ENCODE results near the gene PDSS1.
A peak's percentile ranks its signal among the peaks of the same experiment; 100 is the strongest.

Gene PDSS1

GRCh38 chr10:26700884-26701630 lies 3.6 kb downstream of the PDSS1 start:
- DNase-seq: no peak

DNA sequence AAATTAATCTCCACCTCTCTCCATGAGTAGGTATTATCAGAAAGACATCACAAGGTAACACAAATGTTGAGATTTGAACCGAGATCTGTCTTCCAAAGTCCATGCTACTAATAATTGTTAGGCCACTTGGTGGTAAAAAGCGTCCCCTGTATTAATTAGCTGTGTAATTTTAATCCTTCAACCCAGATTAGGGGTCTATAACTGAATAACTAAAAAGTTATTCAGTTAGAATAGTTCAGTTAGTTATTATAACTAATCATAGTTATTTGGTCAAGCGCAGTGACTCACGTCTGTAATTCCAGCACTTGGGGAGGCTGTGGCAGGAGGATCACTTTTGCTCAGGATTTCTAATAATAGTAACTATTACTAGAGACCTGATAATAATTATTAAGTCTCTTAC lies 5.6 kb downstream of the PDSS1 start:
- no peak for DNase-seq

DNA sequence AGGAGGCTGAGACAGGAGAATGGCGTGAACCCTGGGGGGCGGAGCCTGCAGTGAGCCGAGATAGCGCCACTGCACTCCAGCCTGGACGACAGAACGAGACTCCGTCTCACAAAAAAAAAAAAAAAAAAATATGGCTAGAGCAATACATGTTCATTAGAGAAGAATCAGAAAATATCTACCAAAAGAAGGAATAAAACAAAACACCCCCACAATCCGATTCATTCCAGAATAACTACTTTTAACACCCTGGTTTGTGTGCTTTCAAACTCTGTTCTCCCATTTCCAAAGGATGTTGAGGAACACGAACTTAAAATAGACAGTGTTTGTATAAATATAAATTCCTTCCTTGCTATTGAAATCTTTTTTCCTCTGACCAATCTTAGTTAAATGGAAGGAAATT lies 6.5 kb downstream of the PDSS1 start:
- no peak for DNase-seq

GRCh38 chr10:26706206-26706605 lies 8.7 kb downstream of the PDSS1 start:
- DNase-seq: no peak

DNA sequence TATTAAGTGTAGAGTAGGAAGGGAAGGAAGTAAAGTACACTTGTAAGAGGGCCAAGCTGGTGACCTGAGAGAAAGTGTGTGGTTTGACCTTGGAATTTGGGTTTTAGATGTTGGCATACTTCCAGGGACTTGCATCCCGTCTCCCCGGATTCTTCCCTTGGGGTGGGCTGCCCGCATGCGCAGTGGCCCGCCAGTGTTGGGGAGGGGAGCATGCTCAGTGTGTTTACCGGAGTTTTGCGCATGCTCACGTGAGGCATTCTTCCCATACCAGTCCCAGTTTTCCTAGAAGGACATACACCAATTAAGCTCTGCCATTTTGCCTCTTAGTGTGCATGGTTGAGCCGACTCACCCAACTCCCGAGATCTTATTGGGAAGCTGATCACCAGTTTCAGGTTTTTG lies 9.4 kb downstream of the PDSS1 start:
- no peak for DNase-seq

DNA sequence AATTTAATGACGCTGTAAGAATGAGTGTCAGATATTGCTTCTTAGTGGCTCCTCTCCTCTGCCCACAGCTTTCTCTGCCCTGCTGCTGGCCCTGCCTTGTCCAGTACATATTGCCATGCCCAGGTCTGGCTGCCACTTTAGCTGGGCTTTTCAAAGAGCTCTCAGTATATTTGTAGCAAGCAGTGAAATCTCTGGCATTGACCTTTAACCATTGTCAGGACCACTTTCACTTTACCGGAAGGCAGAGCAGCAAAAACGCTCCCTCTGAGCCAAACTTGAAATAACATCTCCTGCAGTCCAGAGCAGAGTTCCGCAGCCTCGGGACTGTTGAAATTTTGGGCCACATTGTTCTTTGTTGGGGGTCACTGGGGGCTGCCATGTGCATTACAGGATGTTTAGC lies 13.8 kb downstream of the PDSS1 start:
- DNase-seq: no peak

GRCh38 chr10:26714415-26715136 lies 17.1 kb downstream of the PDSS1 start:
- DNase-seq: no peak

DNA sequence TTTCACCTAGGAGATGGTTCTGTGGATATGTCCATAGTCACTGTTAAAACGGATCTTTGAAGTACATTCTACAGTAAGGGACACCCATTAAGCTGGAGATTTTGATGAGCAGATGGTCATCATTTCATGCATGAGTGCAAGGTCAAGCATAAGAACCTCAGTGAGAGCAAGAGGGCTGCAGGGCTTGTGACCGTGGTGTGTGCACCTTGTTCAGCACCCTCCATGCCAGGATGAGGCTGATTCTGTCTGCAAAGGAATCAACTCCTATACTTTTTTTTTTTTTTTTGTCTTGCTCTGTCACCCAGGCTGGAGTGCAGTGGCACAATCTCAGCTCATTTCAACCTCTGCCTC lies 17.6 kb downstream of the PDSS1 start:
- no peak for DNase-seq

- no peak for DNase-seq
Measured at GRCh38 chr10:26717476-26717875, 20.0 kb downstream of the PDSS1 start.

GRCh38 chr10:26721561-26721960 lies 24.1 kb downstream of the PDSS1 start:
- no peak for DNase-seq

- DNase-seq: no peak
Measured at GRCh38 chr10:26723016-26723415, 25.5 kb downstream of the PDSS1 start.

DNA sequence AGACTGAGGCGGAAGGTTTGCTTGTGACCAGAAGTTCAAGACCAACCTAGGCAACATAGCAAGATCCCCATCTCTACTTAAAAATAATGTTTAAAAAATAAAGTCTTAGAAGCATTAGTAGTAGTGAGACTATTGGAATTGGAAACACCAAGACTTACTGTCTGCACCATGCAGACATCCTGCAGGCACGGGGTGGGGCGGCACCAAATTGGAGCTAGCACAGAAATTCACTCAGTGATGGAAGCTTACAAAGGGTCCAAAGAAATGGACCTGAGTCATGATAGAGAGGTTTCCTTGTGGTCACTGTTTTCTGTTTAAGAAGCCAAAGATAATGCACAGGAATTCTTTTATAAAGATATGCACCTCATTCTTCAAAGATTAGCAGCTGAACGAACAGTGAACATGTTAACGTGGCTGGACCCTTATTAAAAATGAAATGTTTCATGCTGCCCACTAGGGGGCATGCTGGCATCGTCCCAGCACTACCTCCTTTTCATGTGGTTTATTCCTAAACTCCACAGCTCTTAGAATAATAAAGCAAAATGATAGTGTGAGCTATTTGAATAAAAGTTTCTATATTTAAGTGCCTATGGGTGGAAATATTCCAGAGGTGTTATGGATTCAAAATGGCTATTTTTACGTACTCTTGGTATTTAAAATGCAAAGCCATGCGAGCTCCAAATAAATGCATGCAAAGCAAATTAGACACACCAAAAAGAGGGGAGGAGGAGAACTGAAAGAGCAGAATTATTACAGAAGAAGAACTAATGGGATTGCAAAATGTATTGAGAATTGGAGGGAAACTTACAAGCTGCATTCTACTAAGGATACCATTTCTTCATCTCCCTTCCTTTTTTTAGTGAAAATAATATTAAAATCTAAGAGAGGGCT lies 28.6 kb downstream of the PDSS1 start:
- peak; percentile 40 for DNase-seq

DNA sequence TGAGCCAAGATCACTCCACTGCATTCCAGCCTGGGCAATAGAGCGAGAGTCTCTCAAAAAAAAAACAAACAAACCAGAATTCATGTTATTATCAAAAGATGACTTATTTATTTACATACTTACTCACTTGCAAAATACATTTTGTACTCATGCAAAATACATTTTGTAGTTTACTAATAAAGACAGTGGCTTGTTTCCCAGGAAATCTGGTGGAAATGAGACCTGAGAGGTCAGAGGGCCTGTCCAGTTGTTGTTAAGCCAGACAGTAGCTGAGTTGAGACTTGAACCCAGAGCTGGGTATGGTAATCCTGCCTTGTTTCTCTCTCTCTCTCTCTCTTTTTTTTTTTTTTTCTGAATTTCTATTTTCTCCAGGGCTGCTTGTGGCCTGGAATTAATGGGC lies 29.5 kb downstream of the PDSS1 start:
- no peak for DNase-seq

DNA sequence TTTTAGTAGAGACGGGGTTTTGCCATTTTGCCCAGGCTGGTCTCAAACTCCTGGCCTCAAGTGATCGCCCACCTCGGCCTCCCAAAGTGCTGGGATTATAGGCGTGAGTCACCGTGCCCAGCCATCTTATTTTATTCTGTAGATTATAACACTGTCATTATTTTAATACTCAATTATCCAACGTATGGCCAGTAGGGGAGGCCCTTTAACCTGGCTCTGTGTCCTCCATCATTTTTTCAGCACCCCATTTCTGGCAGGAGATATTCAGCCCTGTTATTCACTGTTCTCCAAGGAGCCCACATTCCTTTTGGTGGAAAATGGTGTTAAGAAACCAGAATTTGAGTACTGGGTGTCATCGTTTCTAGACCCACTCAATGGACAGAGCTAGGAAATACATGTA lies 31.5 kb downstream of the PDSS1 start:
- no peak for DNase-seq

- no peak for DNase-seq
Measured at GRCh38 chr10:26729395-26729794, 31.9 kb downstream of the PDSS1 start.

GRCh38 chr10:26730552-26730951 lies 33.1 kb downstream of the PDSS1 start:
- no peak for DNase-seq

- no peak for DNase-seq
Measured at GRCh38 chr10:26733750-26734568, 36.5 kb downstream of the PDSS1 start.

- DNase-seq: no peak
Measured at GRCh38 chr10:26735435-26735834, 37.9 kb downstream of the PDSS1 start.

- DNase-seq: no peak
Measured at GRCh38 chr10:26737730-26738129, 40.2 kb downstream of the PDSS1 start.

DNA sequence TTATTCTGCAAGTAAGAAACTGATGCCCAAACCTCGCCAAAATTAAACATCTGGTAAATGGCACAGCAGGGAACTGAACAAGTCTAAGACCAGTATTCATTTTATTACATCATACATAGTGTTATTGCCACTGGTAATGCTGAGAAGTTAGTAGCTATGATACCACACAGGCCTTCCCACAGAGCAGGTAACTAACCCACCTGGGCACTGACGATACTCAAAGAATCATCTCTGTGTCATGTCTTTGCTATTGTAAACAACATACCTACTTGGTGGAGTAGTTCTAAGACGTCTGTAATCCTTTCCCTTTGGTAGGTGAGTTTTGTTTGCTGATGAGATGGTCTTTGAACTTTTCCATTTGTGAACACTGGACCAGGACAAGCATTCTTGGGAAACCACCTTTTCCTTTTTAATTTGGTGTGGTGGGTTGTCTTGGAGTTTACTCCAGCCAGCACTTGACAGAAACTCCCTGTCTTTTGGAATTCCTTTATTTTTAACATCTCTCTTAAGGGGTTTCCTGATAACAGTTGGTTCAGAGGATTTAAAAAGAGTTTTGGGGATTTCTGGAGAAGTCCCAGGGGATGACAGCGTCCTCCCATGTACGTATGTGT lies 40.9 kb downstream of the PDSS1 start:
- no peak for DNase-seq

GRCh38 chr10:26739071-26739631 lies 41.6 kb downstream of the PDSS1 start:
- DNase-seq: no peak

DNA sequence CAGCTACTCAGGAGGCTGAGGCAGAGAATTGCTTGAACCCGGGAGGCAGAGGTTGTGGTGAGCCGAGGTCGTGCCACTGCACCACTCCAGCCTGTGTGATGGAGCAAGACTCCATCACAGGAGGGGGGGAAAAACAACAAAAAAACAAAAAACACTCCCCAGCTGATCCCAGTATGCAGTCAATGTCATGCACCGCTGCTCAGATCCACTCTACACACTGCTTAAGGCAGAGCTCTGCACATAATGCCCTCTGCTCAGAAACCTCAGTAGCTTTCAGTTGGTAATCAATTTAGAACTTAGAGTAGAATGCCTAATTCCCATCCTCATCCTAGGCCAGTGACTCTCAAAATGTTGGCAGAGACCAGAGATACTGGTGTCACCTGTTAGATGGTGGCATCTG lies 43.9 kb downstream of the PDSS1 start:
- no peak for DNase-seq

All from stimulated activated CD4-positive, alpha-beta T cell treated with anti-CD3 and anti-CD28 coated beads, Interleukin-4, amount 100 ng/mL, for 1 hour (primary cell).